RKO (cell line): Measurements from ENCODE around the gene IL22RA1.

Experiments used
- DNase-seq: peaks from one replicate; pipeline ENCODE4 v3.0.0-alpha.2; 2016; ENCODE audit warnings: low spot score

Gene IL22RA1

DNA sequence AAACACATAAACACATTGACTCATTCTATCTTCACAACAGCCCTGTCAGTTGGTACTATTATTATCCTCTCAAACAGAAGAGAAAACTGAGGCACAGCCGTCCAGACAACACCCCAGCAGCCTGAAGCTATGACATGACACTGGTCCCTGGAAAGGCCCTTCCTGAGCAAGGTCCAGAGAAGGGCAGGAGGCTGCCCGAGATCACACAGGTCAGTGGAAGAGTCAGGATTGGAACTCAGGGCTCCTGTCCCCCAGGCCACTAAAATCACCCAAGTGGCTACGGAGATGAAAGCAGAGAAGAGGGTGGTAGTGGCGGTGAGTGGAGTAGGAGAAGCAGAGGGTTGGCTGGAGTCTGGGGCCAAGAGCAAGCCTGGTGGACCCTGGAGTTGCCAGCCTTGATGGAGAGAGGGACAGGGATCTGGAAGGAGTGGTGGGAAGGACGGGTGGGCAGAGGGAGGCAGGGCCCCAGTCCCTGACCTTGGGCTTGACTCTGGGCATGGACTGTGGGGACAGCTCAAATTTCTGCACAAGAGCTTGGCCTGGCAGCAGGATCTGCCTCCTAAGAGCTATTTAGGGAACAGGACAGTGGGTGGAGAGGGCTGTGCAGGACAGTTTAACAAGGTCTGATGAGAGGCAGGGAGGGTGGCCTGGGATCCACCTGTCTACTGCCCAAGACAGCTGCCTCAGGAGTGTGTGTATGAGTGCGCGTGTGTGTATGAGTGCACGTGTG, 46.8 kb downstream of the IL22RA1 start:
- DNase-seq, result no peak

GRCh38 chr1:24095140-24095859, 47.6 kb downstream of the IL22RA1 start:
- no peak for DNase-seq

DNA sequence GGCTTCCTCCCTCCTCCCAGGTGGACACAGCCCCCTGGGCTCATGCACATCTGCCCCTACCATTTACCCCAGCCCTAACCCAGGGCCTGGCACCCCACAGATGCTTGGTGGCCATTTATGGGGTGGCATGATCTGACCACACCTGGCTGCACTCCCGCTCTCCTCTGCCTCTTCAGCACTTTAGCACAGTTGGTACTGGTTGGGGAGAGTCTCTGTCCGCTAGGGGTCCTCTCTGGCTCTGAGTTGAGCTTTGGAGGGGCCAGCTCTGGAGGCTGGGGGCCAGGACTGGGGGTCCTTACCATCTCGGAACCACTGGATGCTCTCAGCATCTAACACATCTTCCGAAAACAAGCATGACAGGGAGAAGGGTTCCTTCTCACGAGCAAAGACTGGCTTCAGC, 48.4 kb downstream of the IL22RA1 start:
- no peak for DNase-seq

GRCh38 chr1:24093732-24094131, 49.2 kb downstream of the IL22RA1 start:
- DNase-seq, result no peak

GRCh38 chr1:24092979-24093378, 50.0 kb downstream of the IL22RA1 start:
- DNase-seq, result no peak

GRCh38 chr1:24091971-24092482, 50.9 kb downstream of the IL22RA1 start:
- DNase-seq, result no peak

GRCh38 chr1:24090736-24091135, 52.2 kb downstream of the IL22RA1 start:
- DNase-seq, result no peak

DNA sequence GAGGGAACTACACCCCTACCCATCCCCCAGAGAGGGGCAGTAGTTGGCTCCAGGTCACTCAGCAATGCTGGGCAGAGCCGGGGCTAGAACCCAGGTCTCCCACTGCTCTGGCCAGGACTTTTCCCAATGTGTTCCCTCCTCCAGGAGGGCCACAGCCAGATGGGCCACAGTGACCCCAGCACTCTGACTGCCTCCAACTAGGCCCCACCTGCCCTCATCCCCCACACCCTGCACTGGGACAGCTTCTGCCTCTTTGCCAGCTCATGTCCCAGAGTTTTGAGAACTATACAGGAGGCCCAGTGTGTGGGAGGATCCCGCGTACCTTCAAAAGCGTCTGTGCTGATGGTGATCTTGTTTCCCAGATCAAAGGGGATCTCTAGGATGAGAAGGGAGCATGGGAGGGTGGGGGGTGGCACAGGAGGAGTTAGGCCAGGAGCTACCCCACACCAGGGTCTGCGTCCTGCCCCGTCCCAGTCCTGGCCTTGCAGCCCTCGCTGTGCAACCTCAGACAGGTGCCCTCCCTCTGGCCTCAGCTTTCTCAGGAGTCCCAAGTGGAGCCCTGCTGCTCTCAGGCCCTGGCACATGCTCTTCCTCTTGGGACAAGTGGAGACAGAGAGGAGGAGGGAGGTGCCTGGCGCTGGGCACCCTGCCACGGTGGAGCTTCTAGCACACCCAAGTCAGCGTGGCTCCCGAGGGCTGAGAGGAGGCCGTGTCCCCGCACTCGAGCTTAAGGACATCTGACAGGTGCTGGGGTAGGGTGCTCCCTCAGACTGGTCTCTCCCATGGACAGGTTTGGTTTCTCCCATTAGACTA, 53.0 kb downstream of the IL22RA1 start:
- no peak for DNase-seq

- DNase-seq, result no peak
Measured at GRCh38 chr1:24089027-24089742, 53.8 kb downstream of the IL22RA1 start.

- DNase-seq, result no peak
Measured at GRCh38 chr1:24086466-24086865, 56.5 kb downstream of the IL22RA1 start.

- DNase-seq, result no peak
Measured at GRCh38 chr1:24085546-24085945, 57.4 kb downstream of the IL22RA1 start.

- no peak for DNase-seq
Measured at GRCh38 chr1:24085007-24085406, 57.9 kb downstream of the IL22RA1 start.

DNA sequence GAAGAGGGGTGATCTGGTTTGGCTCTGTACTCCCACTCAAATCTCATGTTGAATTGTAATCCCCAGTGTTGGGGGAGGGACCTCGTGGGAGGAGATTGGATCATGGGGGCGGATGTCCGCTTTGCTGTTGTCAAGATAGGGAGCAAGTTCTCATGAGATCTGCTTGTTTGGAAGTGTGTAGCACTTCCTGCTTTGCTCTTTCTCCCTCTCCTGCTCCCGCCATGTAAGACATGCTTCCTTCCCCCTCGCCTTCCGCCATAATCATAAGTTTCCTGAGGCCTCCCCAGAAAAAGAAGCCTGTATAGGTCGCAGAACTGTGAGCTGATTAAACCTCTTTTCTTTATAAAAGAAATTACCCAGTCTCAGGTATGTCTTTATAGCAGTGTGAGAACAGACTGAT, 58.9 kb downstream of the IL22RA1 start:
- DNase-seq, result no peak

DNA sequence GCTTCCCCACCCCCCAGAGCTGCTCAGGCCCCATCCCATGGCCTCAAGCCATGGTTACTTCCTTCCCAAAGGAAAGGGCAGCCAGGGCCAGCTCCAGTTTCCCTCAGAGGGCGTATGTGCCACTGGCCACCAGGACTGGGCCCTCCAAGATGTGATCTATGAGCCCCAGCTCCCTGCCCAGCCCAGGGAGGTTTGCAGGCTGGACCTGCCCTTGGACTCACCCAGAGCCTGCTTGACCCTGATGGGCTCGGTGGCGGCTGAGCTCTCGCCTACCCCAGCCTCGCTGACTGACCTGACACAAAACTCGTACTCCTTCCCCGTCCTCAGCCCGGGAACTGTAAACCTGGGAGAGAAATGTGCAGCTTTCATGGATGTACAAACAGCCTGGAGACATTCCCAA, 60.6 kb downstream of the IL22RA1 start:
- no peak for DNase-seq

DNA sequence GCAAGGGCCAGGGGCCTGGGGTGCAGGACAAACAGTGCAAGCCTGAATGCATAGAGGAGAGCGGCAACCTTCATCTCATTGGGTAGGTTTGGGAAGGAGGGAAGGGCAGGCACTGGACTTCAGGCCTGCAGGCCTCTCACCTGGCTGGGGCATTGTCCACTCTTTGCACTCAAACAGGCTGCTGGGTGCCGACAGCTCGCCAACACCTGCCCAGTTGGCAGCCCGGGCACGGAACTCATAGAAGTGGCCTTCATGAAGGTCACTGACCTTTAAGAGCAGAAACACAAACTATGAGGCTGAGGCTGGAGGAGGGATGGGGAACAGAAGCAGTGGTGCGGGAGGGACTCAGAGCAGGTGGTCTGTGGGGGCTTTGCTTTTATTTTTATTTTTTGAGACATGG, 61.8 kb downstream of the IL22RA1 start:
- no peak for DNase-seq

GRCh38 chr1:24080131-24080530, 62.8 kb downstream of the IL22RA1 start:
- no peak for DNase-seq

GRCh38 chr1:24077278-24077978, 65.5 kb downstream of the IL22RA1 start:
- DNase-seq, result no peak

GRCh38 chr1:24075946-24076345, 67.0 kb downstream of the IL22RA1 start:
- DNase-seq, result no peak

- DNase-seq, result no peak
Measured at GRCh38 chr1:24075590-24075854, 67.4 kb downstream of the IL22RA1 start.

DNA sequence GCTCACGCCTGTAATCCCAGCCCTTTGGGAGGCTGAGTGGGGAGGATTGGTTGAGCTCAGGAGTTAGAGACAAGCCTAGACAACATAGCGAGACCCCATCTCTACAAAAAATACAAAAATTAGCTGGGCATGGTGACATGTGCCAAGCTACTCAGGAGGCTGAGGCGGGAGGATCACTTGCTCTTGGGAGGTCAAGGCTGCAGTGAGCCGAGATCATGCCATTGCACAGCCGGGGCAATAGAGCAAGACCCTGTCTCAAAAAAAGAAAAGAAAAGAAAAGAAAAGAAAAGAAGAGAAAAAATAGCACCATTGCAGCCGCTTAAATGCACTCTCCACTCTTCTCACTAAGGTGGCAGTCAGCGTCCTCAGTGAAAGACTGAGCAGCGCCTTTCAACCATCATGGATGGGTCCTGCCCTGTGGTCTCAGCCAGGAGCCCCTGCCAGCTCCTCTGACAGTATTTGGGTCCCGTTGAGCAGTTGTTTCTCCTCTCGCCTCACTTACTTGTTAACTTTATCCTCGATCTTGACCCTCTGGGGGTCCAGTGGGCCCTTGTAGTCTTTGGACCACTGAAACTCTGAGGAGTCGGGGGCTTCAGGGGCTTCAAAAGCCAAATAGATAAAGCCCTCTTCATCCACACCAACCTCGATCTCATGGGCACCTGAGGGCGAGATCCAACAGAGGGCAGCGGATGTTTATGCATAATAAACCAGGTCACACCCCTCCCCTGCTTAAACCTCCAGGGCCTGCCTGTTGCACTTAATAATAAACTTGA, 67.9 kb downstream of the IL22RA1 start:
- no peak for DNase-seq

DNA sequence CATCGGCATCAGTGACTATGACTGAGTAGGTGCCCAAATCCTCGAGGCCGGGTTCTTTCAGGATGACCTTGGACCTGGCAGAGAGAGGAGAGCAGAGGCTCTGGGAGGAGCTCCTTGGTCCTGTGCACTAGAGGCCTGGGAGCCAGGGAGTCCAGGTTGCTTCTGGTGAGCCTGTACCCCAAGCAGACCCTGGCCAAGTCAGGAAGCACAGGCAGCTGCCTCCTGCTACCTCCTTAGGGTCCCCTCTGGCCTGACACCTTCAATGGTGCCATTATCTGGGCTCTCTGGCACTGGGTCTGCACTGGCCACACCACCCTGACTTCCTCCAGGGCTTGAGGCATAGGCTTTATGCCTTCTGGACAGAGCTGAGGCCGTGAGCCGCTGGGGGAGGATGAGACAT, 68.7 kb downstream of the IL22RA1 start:
- DNase-seq, result no peak
